HEK293 (cell line): ENCODE measurements around the gene ENO3.
A peak's percentile ranks its signal among the peaks of the same experiment; 100 is the strongest.

Source experiments
- CTCF ChIA-PET: fragments of 350-600 bp; formaldehyde crosslinking; extraction: SDS; loops from one replicate; lab custom pipeline; 2021; ENCODE audit warnings: antibody characterized with exemption; lab: Yijun Ruan, JAX
- POLR2A ChIA-PET: fragments of 300-600 bp; formaldehyde crosslinking; extraction: SDS; loops from one replicate; lab custom pipeline; 2020; ENCODE audit warnings: antibody characterized with exemption, inconsistent platforms; lab: Yijun Ruan, JAX
- H3K27ac ChIP-seq: fragments of 200-500 bp; sonication (Bioruptor generic); 2 replicates; pipeline ENCODE4 v1.5.1; 2014; ENCODE audit warnings: low read depth, low read length, control low read depth, inconsistent platforms; ENCODE audit errors: extremely low read depth
- H3K36me3 ChIP-seq, 2 experiments: fragments of 200-500 bp in 1 of 2; sonication (Bioruptor generic) in 1 of 2; 1 replicate in 1 of 2; 2 replicates in 1 of 2; pipeline ENCODE4 v1.5.1; 2014 to 2017; ENCODE audit warnings: inconsistent platforms in 2 of 2, low read length in 2 of 2; ENCODE audit not compliant: control insufficient read depth in 2 of 2, insufficient read depth in 1 of 2
- H3K4me1 ChIP-seq: fragments of 200-500 bp; sonication (Bioruptor generic); 2 replicates; pipeline ENCODE4 v1.5.1; 2014; ENCODE audit warnings: mild to moderate bottlenecking, low read length, inconsistent platforms; ENCODE audit not compliant: control insufficient read depth, insufficient read depth
- H3K4me3 ChIP-seq: 2 replicates; pipeline ENCODE4 v1.5.1; 2011; ENCODE audit warnings: low read depth, mild to moderate bottlenecking, control low read depth, low read length, moderate library complexity
- H3K9me3 ChIP-seq: fragments of 200-500 bp; sonication (Bioruptor generic); 2 replicates; pipeline ENCODE4 v1.5.1; 2014; ENCODE audit warnings: low read depth, low read length, inconsistent platforms; ENCODE audit not compliant: control insufficient read depth, insufficient read depth
- GLIS2 ChIP-seq: fragments of 450-650 bp; formaldehyde crosslinking; IDR thresholded peaks from 2 replicates; pipeline ENCODE4 v1.5.1; 2016; ENCODE audit warnings: missing biosample characterization, missing genetic modification characterization
- REPIN1 ChIP-seq: fragments of 450-650 bp; formaldehyde crosslinking; IDR thresholded peaks from 2 replicates; pipeline ENCODE4 v1.5.1; 2017; ENCODE audit warnings: missing biosample characterization, missing genetic modification characterization, low read depth
- YY1 ChIP-seq: fragments of 450-650 bp; formaldehyde crosslinking; IDR thresholded peaks from 2 replicates; pipeline ENCODE4 v1.5.1; 2018; ENCODE audit warnings: missing biosample characterization, missing genetic modification characterization
- ZBTB1 ChIP-seq: fragments of 450-650 bp; formaldehyde crosslinking; IDR thresholded peaks from 2 replicates; pipeline ENCODE4 v1.5.1; 2016; ENCODE audit warnings: missing biosample characterization, missing genetic modification characterization
- ZBTB8A ChIP-seq: fragments of 450-650 bp; formaldehyde crosslinking; IDR thresholded peaks from 2 replicates; pipeline ENCODE4 v1.5.1; 2016; ENCODE audit warnings: missing biosample characterization, missing genetic modification characterization
- ZFP3 ChIP-seq: fragments of 450-650 bp; formaldehyde crosslinking; IDR thresholded peaks from 2 replicates; pipeline ENCODE4 v1.5.1; 2016; ENCODE audit warnings: low read depth, missing biosample characterization, missing genetic modification characterization
- ZNF133 ChIP-seq: fragments of 450-650 bp; formaldehyde crosslinking; IDR thresholded peaks from 2 replicates; pipeline ENCODE4 v1.5.1; 2016; ENCODE audit warnings: missing biosample characterization, missing genetic modification characterization
- ZNF223 ChIP-seq: fragments of 450-650 bp; formaldehyde crosslinking; IDR thresholded peaks from 2 replicates; pipeline ENCODE4 v1.5.1; 2016; ENCODE audit warnings: missing biosample characterization, missing genetic modification characterization
- ZNF311 ChIP-seq: fragments of 450-650 bp; formaldehyde crosslinking; IDR thresholded peaks from 2 replicates; pipeline ENCODE4 v1.5.1; 2017; ENCODE audit warnings: missing biosample characterization, missing genetic modification characterization, borderline replicate concordance
- ZNF354C ChIP-seq: fragments of 450-650 bp; formaldehyde crosslinking; IDR thresholded peaks from 2 replicates; pipeline ENCODE4 v1.5.1; 2016; ENCODE audit warnings: missing biosample characterization, missing genetic modification characterization, low read depth, borderline replicate concordance
- ZNF394 ChIP-seq: fragments of 450-650 bp; formaldehyde crosslinking; IDR thresholded peaks from 2 replicates; pipeline ENCODE4 v1.5.1; 2016; ENCODE audit warnings: missing biosample characterization, missing genetic modification characterization, mild to moderate bottlenecking, moderate library complexity, borderline replicate concordance
- ZNF548 ChIP-seq: fragments of 450-650 bp; formaldehyde crosslinking; IDR thresholded peaks from 2 replicates; pipeline ENCODE4 v1.5.1; 2016; ENCODE audit warnings: missing biosample characterization, missing genetic modification characterization
- ZNF621 ChIP-seq: fragments of 450-650 bp; formaldehyde crosslinking; IDR thresholded peaks from 2 replicates; pipeline ENCODE4 v1.5.1; 2017; ENCODE audit warnings: missing biosample characterization, missing genetic modification characterization
- ZNF677 ChIP-seq: fragments of 450-650 bp; IDR thresholded peaks from 2 replicates; pipeline ENCODE4 v1.5.0; 2018; ENCODE audit warnings: missing biosample characterization, mild to moderate bottlenecking, missing genetic modification characterization, moderate library complexity
- TF ChIP-seq, protein P1 (sequence below): fragments of 450-650 bp; formaldehyde crosslinking; IDR thresholded peaks from 2 replicates; pipeline ENCODE4 v1.5.1; 2016; ENCODE audit warnings: missing biosample characterization, missing genetic modification characterization
- TF ChIP-seq, protein P2 (sequence below): fragments of 450-650 bp; formaldehyde crosslinking; IDR thresholded peaks from 2 replicates; pipeline ENCODE4 v1.5.1; 2016; ENCODE audit warnings: missing biosample characterization, missing genetic modification characterization
- TF ChIP-seq, protein P3 (sequence below): fragments of 450-650 bp; formaldehyde crosslinking; IDR thresholded peaks from 2 replicates; pipeline ENCODE4 v1.5.1; 2016; ENCODE audit warnings: missing biosample characterization, missing genetic modification characterization
- TF ChIP-seq, protein P4 (sequence below): fragments of 450-650 bp; formaldehyde crosslinking; IDR thresholded peaks from 2 replicates; pipeline ENCODE4 v1.5.1; 2016; ENCODE audit warnings: missing biosample characterization, missing genetic modification characterization
- TF ChIP-seq, protein P5 (sequence below): fragments of 450-650 bp; formaldehyde crosslinking; IDR thresholded peaks from 2 replicates; pipeline ENCODE4 v1.5.1; 2016; ENCODE audit warnings: missing biosample characterization, missing genetic modification characterization
- TF ChIP-seq, protein P6 (sequence below): fragments of 450-650 bp; formaldehyde crosslinking; IDR thresholded peaks from 2 replicates; pipeline ENCODE4 v1.5.1; 2016; ENCODE audit warnings: missing biosample characterization, missing genetic modification characterization
- TF ChIP-seq, protein P7 (sequence below): fragments of 450-650 bp; formaldehyde crosslinking; IDR thresholded peaks from 2 replicates; pipeline ENCODE4 v1.5.1; 2017; ENCODE audit warnings: missing biosample characterization, mild to moderate bottlenecking, missing genetic modification characterization, moderate library complexity
- TF ChIP-seq, protein P8 (sequence below): fragments of 450-650 bp; formaldehyde crosslinking; IDR thresholded peaks from 2 replicates; pipeline ENCODE4 v1.5.1; 2017; ENCODE audit warnings: missing biosample characterization, missing genetic modification characterization

ENO3 gene

DNA sequence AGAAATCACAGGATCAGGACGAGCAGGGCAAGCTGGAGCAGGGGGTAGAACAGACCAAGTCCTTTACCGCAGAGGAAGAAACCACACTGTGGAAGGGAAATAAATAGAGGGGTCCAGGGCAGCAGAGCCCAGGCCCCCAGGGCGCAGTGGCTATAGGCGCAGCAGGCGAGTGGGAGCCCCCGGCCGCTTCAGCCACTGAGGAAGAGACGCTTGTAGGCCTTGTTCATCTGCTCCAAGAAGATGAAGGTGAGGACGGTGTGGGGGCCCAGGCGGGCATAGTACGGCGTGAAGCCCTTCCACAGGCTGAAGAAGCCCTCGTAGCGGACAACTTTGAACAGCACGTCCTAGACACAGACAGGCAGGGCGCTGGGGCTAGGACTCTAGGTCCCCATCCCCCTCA, 13.4 kb upstream of the ENO3 start (continued):
- TF ChIP-seq, protein P1, sequence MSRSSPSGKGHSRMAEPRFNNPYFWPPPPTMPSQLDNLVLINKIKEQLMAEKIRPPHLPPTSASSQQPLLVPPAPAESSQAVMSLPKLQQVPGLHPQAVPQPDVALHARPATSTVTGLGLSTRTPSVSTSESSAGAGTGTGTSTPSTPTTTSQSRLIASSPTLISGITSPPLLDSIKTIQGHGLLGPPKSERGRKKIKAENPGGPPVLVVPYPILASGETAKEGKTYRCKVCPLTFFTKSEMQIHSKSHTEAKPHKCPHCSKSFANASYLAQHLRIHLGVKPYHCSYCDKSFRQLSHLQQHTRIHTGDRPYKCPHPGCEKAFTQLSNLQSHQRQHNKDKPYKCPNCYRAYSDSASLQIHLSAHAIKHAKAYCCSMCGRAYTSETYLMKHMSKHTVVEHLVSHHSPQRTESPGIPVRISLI (tag by site-specific recombination), result no peak
- TF ChIP-seq, protein P2, sequence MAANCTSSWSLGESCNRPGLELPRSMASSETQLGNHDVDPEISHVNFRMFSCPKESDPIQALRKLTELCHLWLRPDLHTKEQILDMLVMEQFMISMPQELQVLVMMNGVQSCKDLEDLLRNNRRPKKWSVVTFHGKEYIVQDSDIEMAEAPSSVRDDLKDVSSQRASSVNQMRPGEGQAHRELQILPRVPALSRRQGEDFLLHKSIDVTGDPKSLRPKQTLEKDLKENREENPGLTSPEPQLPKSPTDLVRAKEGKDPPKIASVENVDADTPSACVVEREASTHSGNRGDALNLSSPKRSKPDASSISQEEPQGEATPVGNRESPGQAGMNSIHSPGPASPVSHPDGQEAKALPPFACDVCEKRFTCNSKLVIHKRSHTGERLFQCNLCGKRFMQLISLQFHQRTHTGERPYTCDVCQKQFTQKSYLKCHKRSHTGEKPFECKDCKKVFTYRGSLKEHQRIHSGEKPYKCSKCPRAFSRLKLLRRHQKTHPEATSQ (tag by site-specific recombination), result no peak
- TF ChIP-seq ZNF621, result no peak
- no peak for TF ChIP-seq ZBTB8A
- no peak for TF ChIP-seq ZNF223 (tag by site-specific recombination)
- no peak for TF ChIP-seq ZNF548 (tag by site-specific recombination)
- TF ChIP-seq, protein P3, sequence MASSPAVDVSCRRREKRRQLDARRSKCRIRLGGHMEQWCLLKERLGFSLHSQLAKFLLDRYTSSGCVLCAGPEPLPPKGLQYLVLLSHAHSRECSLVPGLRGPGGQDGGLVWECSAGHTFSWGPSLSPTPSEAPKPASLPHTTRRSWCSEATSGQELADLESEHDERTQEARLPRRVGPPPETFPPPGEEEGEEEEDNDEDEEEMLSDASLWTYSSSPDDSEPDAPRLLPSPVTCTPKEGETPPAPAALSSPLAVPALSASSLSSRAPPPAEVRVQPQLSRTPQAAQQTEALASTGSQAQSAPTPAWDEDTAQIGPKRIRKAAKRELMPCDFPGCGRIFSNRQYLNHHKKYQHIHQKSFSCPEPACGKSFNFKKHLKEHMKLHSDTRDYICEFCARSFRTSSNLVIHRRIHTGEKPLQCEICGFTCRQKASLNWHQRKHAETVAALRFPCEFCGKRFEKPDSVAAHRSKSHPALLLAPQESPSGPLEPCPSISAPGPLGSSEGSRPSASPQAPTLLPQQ (tag by site-specific recombination), result no peak

DNA sequence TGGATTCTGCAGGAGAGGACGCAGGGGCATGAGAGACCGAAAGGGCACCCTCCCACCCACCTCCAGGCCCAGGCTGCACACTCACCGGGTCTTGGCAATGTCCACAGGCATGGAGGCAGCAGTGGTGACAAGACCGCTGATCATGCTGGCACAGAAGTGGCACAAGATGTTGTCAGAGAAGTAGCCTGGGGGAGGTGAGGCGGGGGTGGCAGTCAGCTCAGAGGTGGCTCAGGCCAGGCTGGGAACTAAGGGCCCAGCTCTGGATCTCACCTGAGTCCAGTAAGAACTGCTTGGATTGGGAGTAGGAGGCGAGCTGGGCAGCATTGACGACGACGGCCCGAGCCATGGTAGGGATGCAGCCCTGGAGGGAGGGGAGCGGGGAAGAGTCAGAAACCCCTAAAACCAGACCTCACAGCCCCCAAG, 12.8 kb upstream of the ENO3 start:
- POLR2A ChIA-PET, result interaction anchor here (0.6 to 3.4 kb wide), 3 partner anchors 13 to 36 kb away, joined by 3 to 109 read pairs (median 3); partner anchors contain the start of genes ENO3, PFN1 and SPAG7
- CTCF ChIA-PET, result interaction anchor here (0.6 to 3.0 kb wide), 2 partner anchors 24 to 29 kb away, joined by 3 to 20 read pairs; no protein-coding TSS in a partner anchor
- Histone ChIP-seq H3K4me3 (no peak overlapping the region), H3K36me3 (peaks cover 24 to 55% of the 10 kb centered on the region in 2 experiments), H3K9me3 (no peaks in the 10 kb centered on the region), H3K27ac (peak overlapping the region; percentile 93; the same call in 1 of the 2 replicates), H3K4me1 (peaks cover 9% of the 10 kb centered on the region)
- TF ChIP-seq ZFP3 (tag by site-specific recombination) (no peak), YY1 (tag by site-specific recombination) (no peak), GLIS2 (tag by site-specific recombination) (no peak), REPIN1 (no peak), ZNF133 (tag by site-specific recombination) (no peak), ZNF354C (tag by site-specific recombination) (no peak), ZNF311 (no peak), ZNF677 (tag by site-specific recombination) (no peak), ZNF394 (tag by site-specific recombination) (no peak), ZBTB1 (tag by site-specific recombination) (no peak)
- TF ChIP-seq, protein P4, sequence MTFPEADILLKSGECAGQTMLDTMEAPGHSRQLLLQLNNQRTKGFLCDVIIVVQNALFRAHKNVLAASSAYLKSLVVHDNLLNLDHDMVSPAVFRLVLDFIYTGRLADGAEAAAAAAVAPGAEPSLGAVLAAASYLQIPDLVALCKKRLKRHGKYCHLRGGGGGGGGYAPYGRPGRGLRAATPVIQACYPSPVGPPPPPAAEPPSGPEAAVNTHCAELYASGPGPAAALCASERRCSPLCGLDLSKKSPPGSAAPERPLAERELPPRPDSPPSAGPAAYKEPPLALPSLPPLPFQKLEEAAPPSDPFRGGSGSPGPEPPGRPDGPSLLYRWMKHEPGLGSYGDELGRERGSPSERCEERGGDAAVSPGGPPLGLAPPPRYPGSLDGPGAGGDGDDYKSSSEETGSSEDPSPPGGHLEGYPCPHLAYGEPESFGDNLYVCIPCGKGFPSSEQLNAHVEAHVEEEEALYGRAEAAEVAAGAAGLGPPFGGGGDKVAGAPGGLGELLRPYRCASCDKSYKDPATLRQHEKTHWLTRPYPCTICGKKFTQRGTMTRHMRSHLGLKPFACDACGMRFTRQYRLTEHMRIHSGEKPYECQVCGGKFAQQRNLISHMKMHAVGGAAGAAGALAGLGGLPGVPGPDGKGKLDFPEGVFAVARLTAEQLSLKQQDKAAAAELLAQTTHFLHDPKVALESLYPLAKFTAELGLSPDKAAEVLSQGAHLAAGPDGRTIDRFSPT, result no peak
- TF ChIP-seq, protein P5, sequence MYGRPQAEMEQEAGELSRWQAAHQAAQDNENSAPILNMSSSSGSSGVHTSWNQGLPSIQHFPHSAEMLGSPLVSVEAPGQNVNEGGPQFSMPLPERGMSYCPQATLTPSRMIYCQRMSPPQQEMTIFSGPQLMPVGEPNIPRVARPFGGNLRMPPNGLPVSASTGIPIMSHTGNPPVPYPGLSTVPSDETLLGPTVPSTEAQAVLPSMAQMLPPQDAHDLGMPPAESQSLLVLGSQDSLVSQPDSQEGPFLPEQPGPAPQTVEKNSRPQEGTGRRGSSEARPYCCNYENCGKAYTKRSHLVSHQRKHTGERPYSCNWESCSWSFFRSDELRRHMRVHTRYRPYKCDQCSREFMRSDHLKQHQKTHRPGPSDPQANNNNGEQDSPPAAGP (tag by site-specific recombination), result no peak
- TF ChIP-seq, protein P6, sequence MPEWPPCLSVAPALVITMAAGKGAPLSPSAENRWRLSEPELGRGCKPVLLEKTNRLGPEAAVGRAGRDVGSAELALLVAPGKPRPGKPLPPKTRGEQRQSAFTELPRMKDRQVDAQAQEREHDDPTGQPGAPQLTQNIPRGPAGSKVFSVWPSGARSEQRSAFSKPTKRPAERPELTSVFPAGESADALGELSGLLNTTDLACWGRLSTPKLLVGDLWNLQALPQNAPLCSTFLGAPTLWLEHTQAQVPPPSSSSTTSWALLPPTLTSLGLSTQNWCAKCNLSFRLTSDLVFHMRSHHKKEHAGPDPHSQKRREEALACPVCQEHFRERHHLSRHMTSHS (tag by site-specific recombination), result no peak
- TF ChIP-seq, protein P7, sequence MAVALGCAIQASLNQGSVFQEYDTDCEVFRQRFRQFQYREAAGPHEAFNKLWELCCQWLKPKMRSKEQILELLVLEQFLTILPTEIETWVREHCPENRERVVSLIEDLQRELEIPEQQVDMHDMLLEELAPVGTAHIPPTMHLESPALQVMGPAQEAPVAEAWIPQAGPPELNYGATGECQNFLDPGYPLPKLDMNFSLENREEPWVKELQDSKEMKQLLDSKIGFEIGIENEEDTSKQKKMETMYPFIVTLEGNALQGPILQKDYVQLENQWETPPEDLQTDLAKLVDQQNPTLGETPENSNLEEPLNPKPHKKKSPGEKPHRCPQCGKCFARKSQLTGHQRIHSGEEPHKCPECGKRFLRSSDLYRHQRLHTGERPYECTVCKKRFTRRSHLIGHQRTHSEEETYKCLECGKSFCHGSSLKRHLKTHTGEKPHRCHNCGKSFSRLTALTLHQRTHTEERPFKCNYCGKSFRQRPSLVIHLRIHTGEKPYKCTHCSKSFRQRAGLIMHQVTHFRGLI (tag by site-specific recombination), result no peak
- TF ChIP-seq, protein P8, sequence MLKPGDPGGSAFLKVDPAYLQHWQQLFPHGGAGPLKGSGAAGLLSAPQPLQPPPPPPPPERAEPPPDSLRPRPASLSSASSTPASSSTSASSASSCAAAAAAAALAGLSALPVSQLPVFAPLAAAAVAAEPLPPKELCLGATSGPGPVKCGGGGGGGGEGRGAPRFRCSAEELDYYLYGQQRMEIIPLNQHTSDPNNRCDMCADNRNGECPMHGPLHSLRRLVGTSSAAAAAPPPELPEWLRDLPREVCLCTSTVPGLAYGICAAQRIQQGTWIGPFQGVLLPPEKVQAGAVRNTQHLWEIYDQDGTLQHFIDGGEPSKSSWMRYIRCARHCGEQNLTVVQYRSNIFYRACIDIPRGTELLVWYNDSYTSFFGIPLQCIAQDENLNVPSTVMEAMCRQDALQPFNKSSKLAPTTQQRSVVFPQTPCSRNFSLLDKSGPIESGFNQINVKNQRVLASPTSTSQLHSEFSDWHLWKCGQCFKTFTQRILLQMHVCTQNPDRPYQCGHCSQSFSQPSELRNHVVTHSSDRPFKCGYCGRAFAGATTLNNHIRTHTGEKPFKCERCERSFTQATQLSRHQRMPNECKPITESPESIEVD (tag by site-specific recombination), result no peak
